ENCODE measurements around the gene MTHFD2L.
"Not testable (repeated sequence)": the region's sequence is repeated elsewhere in the genome, so short reads cannot be mapped to it uniquely, and the experiment has no call there.

MTHFD2L gene

GRCh38 chr4:74157561-74158465 lies at the start of gene MTHFD2L:
TSS of gene MTHFD2L (plus strand) at chr4:74158118. CDS start at chr4:74158139, 21 bp downstream.
- DNase-seq, result peak; percentile 65

GRCh38 chr4:74108457-74109115 lies 49.3 kb upstream of the MTHFD2L start:
- no peak for DNase-seq

GRCh38 chr4:74109116-74109869 lies 48.6 kb upstream of the MTHFD2L start:
- no peak for DNase-seq

- DNase-seq, result no peak
Measured at GRCh38 chr4:74109870-74110605, 47.9 kb upstream of the MTHFD2L start.

- DNase-seq, result no peak
Measured at GRCh38 chr4:74110670-74111069, 47.2 kb upstream of the MTHFD2L start.

GRCh38 chr4:74111306-74111975 lies 46.5 kb upstream of the MTHFD2L start:
- DNase-seq, result no peak

GRCh38 chr4:74111990-74112389 lies 45.9 kb upstream of the MTHFD2L start:
- DNase-seq, result no peak

GRCh38 chr4:74112399-74113105 lies 45.4 kb upstream of the MTHFD2L start:
- DNase-seq, result no peak

- DNase-seq, result no peak
Measured at GRCh38 chr4:74114234-74114633, 43.7 kb upstream of the MTHFD2L start.

- DNase-seq, result no peak
Measured at GRCh38 chr4:74117024-74117534, 40.8 kb upstream of the MTHFD2L start.

- no peak for DNase-seq
Measured at GRCh38 chr4:74118600-74119338, 39.1 kb upstream of the MTHFD2L start.

- DNase-seq, result no peak
Measured at GRCh38 chr4:74120086-74120485, 37.8 kb upstream of the MTHFD2L start.

- DNase-seq, result no peak
Measured at GRCh38 chr4:74121643-74122579, 36.0 kb upstream of the MTHFD2L start.

- no peak for DNase-seq
Measured at GRCh38 chr4:74123065-74123728, 34.7 kb upstream of the MTHFD2L start.

GRCh38 chr4:74125029-74125428 lies 32.9 kb upstream of the MTHFD2L start:
- DNase-seq, result no peak

- no peak for DNase-seq
Measured at GRCh38 chr4:74127745-74128144, 30.2 kb upstream of the MTHFD2L start.

- DNase-seq, result not testable (repeated sequence)
Measured at GRCh38 chr4:74130843-74131242, 27.1 kb upstream of the MTHFD2L start.

- not testable (repeated sequence) for DNase-seq
Measured at GRCh38 chr4:74132188-74132587, 25.7 kb upstream of the MTHFD2L start.

GRCh38 chr4:74132944-74133343 lies 25.0 kb upstream of the MTHFD2L start:
- no peak for DNase-seq

Data from activated CD4-positive, alpha-beta T cell treated with anti-CD3 and anti-CD28 coated beads for 1 hour (primary cell).